ENCODE results near the gene CHN2.

The CHN2 gene

GRCh38 chr7:29194594-29195427 lies at the start of gene CHN2:
Gene CHN2 (plus strand): TSS chr7:29194775.
- no peak for DNase-seq (ENCODE audit: low read depth, low spot score)

- no peak for DNase-seq (ENCODE audit: low read depth, low spot score)
These were observed 49.0 kb upstream of the CHN2 start for GRCh38 chr7:29145553-29146056.

- DNase-seq (ENCODE audit: low read depth, low spot score): no peak
These were observed 48.4 kb upstream of the CHN2 start, which contains the start of gene CPVL for GRCh38 chr7:29146057-29146706. Gene CPVL (minus strand): TSS chr7:29146537. CDS start chr7:29121061, 25,476 bp downstream.

- no peak for DNase-seq (ENCODE audit: low read depth, low spot score)
These were observed 47.5 kb upstream of the CHN2 start for GRCh38 chr7:29146888-29147609.

- DNase-seq (ENCODE audit: low read depth, low spot score): no peak
These were observed 46.8 kb upstream of the CHN2 start for GRCh38 chr7:29147821-29148220.

GRCh38 chr7:29149036-29149435 lies 45.5 kb upstream of the CHN2 start:
- DNase-seq (ENCODE audit: low read depth, low spot score): no peak

- no peak for DNase-seq (ENCODE audit: low read depth, low spot score)
These were observed 43.7 kb upstream of the CHN2 start for GRCh38 chr7:29150856-29151255.

- no peak for DNase-seq (ENCODE audit: low read depth, low spot score)
These were observed 40.5 kb upstream of the CHN2 start for GRCh38 chr7:29154076-29154475.

- DNase-seq (ENCODE audit: low read depth, low spot score): no peak
These were observed 37.6 kb upstream of the CHN2 start for GRCh38 chr7:29156907-29157452.

GRCh38 chr7:29158795-29159423 lies 35.7 kb upstream of the CHN2 start:
- DNase-seq (ENCODE audit: low read depth, low spot score): no peak

- DNase-seq (ENCODE audit: low read depth, low spot score): no peak
These were observed 34.5 kb upstream of the CHN2 start for GRCh38 chr7:29160080-29160479.

GRCh38 chr7:29161231-29161630 lies 33.3 kb upstream of the CHN2 start:
- no peak for DNase-seq (ENCODE audit: low read depth, low spot score)

GRCh38 chr7:29162577-29162976 lies 32.0 kb upstream of the CHN2 start:
- no peak for DNase-seq (ENCODE audit: low read depth, low spot score)

- DNase-seq (ENCODE audit: low read depth, low spot score): no peak
These were observed 30.7 kb upstream of the CHN2 start for GRCh38 chr7:29163854-29164253.

- DNase-seq (ENCODE audit: low read depth, low spot score): no peak
These were observed 26.9 kb upstream of the CHN2 start for GRCh38 chr7:29167721-29168120.

- no peak for DNase-seq (ENCODE audit: low read depth, low spot score)
These were observed 23.8 kb upstream of the CHN2 start for GRCh38 chr7:29170781-29171180.

- no peak for DNase-seq (ENCODE audit: low read depth, low spot score)
These were observed 21.1 kb upstream of the CHN2 start for GRCh38 chr7:29173458-29173857.

- DNase-seq (ENCODE audit: low read depth, low spot score): no peak
These were observed 16.5 kb upstream of the CHN2 start for GRCh38 chr7:29177963-29178600.

- DNase-seq (ENCODE audit: low read depth, low spot score): no peak
These were observed 15.5 kb upstream of the CHN2 start for GRCh38 chr7:29179115-29179514.

GRCh38 chr7:29184599-29184998 lies 10.0 kb upstream of the CHN2 start:
- no peak for DNase-seq (ENCODE audit: low read depth, low spot score)

GRCh38 chr7:29185613-29186012 lies 9.0 kb upstream of the CHN2 start:
- DNase-seq (ENCODE audit: low read depth, low spot score): no peak
